ENCODE measurements around the gene COL7A1. TPM values are rescaled to one million over a fixed set of nuclear protein-coding genes. Genes with fewer than 3 reads are reported as not detected.

The COL7A1 gene
- total and polyA plus RNA-seq, 2 experiments from 2014 or later = 4.0 to 7.9 TPM

DNA sequence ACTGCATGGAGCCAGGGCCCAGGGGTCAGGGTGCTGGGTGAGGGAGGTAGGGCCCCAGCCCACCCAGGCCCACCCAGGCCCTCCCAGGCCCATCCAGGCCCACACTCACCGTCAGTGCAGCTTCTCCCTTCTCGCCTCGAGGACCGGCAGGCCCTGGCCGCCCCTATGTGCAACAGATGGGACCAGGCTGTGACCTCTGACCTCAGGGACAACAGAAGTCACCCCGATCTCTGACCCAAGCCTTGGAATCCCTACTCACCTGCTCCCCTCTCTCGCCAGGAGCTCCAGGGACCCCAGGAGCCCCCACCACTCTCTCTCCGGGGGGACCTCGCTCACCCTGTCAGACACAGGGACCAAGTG is 28.7 kb downstream of the COL7A1 start (continued):
- TF ChIP-seq ZNF462 (CRISPR knock-in tag; IDR thresholded peaks at IDR 0.05) (no peak), NANOG (IDR thresholded peaks at IDR 0.05; ENCODE audit: borderline replicate concordance) (no peak), ZNF114 (CRISPR knock-in tag; IDR thresholded peaks at IDR 0.05) (no peak), STAT1 (IDR thresholded peaks at IDR 0.05; ENCODE audit: unreplicated experiment) (no peak), CREB1 (CRISPR knock-in tag; IDR thresholded peaks at IDR 0.05; ENCODE audit: low read depth) (no peak)

DNA sequence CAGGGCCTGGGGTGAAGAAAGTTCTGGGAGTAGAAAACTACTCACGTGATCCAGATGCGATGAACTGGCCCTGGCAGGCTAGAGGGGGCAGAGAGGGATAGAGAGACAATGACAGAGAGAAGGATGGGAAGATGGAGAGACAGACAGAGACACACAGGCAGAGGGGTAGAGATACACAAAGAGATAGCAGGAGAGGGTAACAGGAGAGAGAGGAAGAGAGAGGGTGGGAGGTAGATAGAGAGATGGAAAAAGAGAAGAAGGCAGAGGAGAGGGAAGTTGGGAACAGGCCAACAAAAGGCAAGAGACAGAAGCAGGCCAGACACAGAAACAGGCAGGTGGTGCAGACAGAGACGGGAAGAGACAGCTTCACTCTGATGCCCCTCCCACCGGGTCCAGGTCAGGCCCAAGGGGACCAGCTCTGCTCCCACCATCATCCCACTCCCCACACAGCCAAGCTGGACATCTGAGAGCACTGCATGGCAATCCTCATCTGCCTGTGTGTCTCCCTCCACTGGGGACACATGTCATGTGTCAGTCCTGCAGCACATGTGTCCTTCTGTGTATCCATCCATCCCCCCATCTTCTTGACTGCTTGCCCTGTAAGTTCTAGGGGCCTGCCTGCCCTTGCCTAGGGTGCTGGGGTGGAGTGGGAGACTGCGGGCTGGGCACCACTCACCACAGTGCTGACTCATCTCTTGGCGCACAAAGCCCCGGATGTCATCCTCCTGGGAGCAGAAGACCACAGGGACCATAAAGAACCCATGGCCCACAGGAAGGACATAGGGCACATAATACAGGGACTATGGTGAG is 29.3 kb downstream of the COL7A1 start:
- H3K27ac ChIP-seq (ENCODE audit: low read depth) = no peak overlapping the region
- no peaks in the 10 kb centered on the region for H3K27me3 ChIP-seq (ENCODE audit: insufficient read depth)
- DNase-seq (ENCODE audit: low spot score) (no peak), ATAC-seq (no peak)
- 0 out of 2 replicates have a peak, but pooled peaks cover 3% of the 10 kb centered on the region for H3F3A ChIP-seq (replicated peaks; ENCODE audit: low read depth)
- no peaks in the 10 kb centered on the region; the same call in 2 of the 3 replicates for H3K9me3 Mint-ChIP-seq
- H3K36me3 Mint-ChIP-seq (ENCODE audit: low read depth) = no peaks in the 10 kb centered on the region; the same call in 2 of the 3 replicates
- no peaks in the 10 kb centered on the region for H3K9me2 ChIP-seq (ENCODE audit: insufficient read depth)
- H3K27ac Mint-ChIP-seq = no peak overlapping the region
- no peaks in the 10 kb centered on the region for H4K20me1 ChIP-seq (replicated peaks; ENCODE audit: insufficient read depth)
- H3K79me2 ChIP-seq (replicated peaks; ENCODE audit: insufficient read depth) = no peaks in the 10 kb centered on the region
- H3K4me1 Mint-ChIP-seq = peaks cover 20% of the 10 kb centered on the region
- peaks cover 12% of the 10 kb centered on the region; the same call in 1 of the 2 replicates for H3K4me1 ChIP-seq (ENCODE audit: insufficient read depth)
- no peak overlapping the region for H2AFZ ChIP-seq
- no peak overlapping the region for H3K4me3 Mint-ChIP-seq
- H3K36me3 ChIP-seq (ENCODE audit: insufficient read depth) = no peaks in the 10 kb centered on the region
- no peak overlapping the region for H3K4me3 ChIP-seq
- no peak overlapping the region for H3K4me2 ChIP-seq
- H3K27me3 Mint-ChIP-seq (ENCODE audit: insufficient read depth, low read depth, poor library complexity) = peaks cover 15% of the 10 kb centered on the region
- TF ChIP-seq ZNF331 (CRISPR knock-in tag; IDR thresholded peaks at IDR 0.05; ENCODE audit: low read depth) = no peak
- TF ChIP-seq STAT1 (IDR thresholded peaks at IDR 0.05; ENCODE audit: unreplicated experiment) = no peak
- no peak for TF ChIP-seq CTCF (conservative IDR thresholded peaks at IDR 0.05; ENCODE audit: low read depth in 2 of 2)
- no peak for TF ChIP-seq ZNF114 (CRISPR knock-in tag; IDR thresholded peaks at IDR 0.05)
- TF ChIP-seq JUNB (IDR thresholded peaks at IDR 0.05; ENCODE audit: unreplicated experiment) = no peak
- TF ChIP-seq NANOG (IDR thresholded peaks at IDR 0.05; ENCODE audit: borderline replicate concordance) = no peak
- TF ChIP-seq EZH2phosphoT487 (IDR thresholded peaks at IDR 0.05; ENCODE audit: unreplicated experiment) = no peak
- no peak for TF ChIP-seq POLR2AphosphoS5 (IDR thresholded peaks at IDR 0.05; ENCODE audit: low read depth)
- TF ChIP-seq EZH2 (IDR thresholded peaks at IDR 0.05; ENCODE audit: low read depth, unreplicated experiment) = no peak
